Adipose tissue (tissue), 3 donors: ENCODE results near the gene AMH. TPM values are rescaled to one million over a fixed set of nuclear protein-coding genes. Genes with fewer than 3 reads are reported as not detected.

Source experiments
- H3K27ac ChIP-seq: one replicate; pipeline ENCODE4 v1.5.1; 2013; ENCODE audit warnings: low read depth, low read length
- WGBS, 3 donors: extraction: QIAGEN DNeasy Blood & Tissue Kit; methylation state at CpG; one replicate each; pipeline ENCODE4 v1.1.7; 2013; 5-methylcytosine and 5-hydroxymethylcytosine counted together
- polyA plus RNA-seq, 3 donors: library from polyadenylated mRNA; stranded (reverse); fragments of 200-250 nt; gene quantifications; one replicate each; pipeline ENCODE4 v1.2.3, GENCODE V29; 2013
- donor health status: healthy with polysubstance abuse.
- donor health status: Bipolar disorder and iron deficiency.
- donor health status: healthy.

Gene AMH
- polyA plus RNA-seq, 3 donors, result 0.45 to 0.67 (median 0.59) TPM

GRCh38 chr19:2254064-2254872, 5.1 kb downstream of the AMH start:
- H3K27ac ChIP-seq, result no peak overlapping the region
- 68 to 77% (median 74%) methylated on average over 20 of the region's 20 CpGs for WGBS, 3 donors

GRCh38 chr19:2255112-2255845, 6.2 kb downstream of the AMH start:
- no peak overlapping the region for H3K27ac ChIP-seq
- 88 to 93% (median 91%) methylated on average over 14 to 16 of the region's 16 CpGs for WGBS, 3 donors

- H3K27ac ChIP-seq, result no peak within 1 kb of the TSS
- WGBS, 3 donors, result 67 to 75% (median 72%) methylated on average over 22 to 24 of the region's 24 CpGs
These were observed 7.0 kb downstream of the AMH start, which contains the start of gene JSRP1 for GRCh38 chr19:2255982-2256685. Gene JSRP1, minus strand, starts transcription at chr19:2256417. Its CDS starts 1,103 bp downstream, at chr19:2255314.

- WGBS, 3 donors, result 83 to 86% (median 85%) methylated on average over 5 of the region's 5 CpGs
- no peak overlapping the region for H3K27ac ChIP-seq
These were observed 10.2 kb downstream of the AMH start for GRCh38 chr19:2259336-2259735.

GRCh38 chr19:2260341-2260805, 11.2 kb downstream of the AMH start:
- 73 to 81% (median 73%) methylated on average over 11 of the region's 11 CpGs for WGBS, 3 donors
- no peak overlapping the region for H3K27ac ChIP-seq

- 61 to 72% (median 69%) methylated on average over 7 of the region's 7 CpGs for WGBS, 3 donors
- no peak overlapping the region for H3K27ac ChIP-seq
These were observed 12.5 kb downstream of the AMH start for GRCh38 chr19:2261438-2262172.

GRCh38 chr19:2266183-2266993, 17.3 kb downstream of the AMH start:
- no peak overlapping the region for H3K27ac ChIP-seq
- WGBS, 3 donors, result 30 to 47% (median 32%) methylated on average over 18 of the region's 18 CpGs

- no peak overlapping the region for H3K27ac ChIP-seq
- WGBS, 3 donors, result 77 to 85% (median 79%) methylated on average over 4 of the region's 4 CpGs
These were observed 19.3 kb downstream of the AMH start for GRCh38 chr19:2268480-2268830.

GRCh38 chr19:2268861-2269243, 19.7 kb downstream of the AMH start:
- no peak overlapping the region for H3K27ac ChIP-seq
- WGBS, 3 donors, result 1 to 3% (median 2%) methylated on average over 19 of the region's 19 CpGs

- 0 to 1% (median 0%) methylated on average over 85 to 103 of the region's 103 CpGs for WGBS, 3 donors
- peak overlapping the region; percentile 85 for H3K27ac ChIP-seq
These were observed 20.4 kb downstream of the AMH start for GRCh38 chr19:2269244-2270156.

GRCh38 chr19:2270157-2270422, 21.0 kb downstream of the AMH start:
- peak overlapping the region; percentile 85 for H3K27ac ChIP-seq
- 0 to 1% (median 1%) methylated on average over 24 to 30 of the region's 30 CpGs for WGBS, 3 donors

- 0% methylated on average over 71 to 88 of the region's 88 CpGs for WGBS, 3 donors
- H3K27ac ChIP-seq, result peak overlapping the region; percentile 85
These were observed 21.5 kb downstream of the AMH start for GRCh38 chr19:2270423-2271233.

- H3K27ac ChIP-seq, result peak overlapping the region; percentile 48
- WGBS, 3 donors, result 17 to 26% (median 25%) methylated on average over 41 to 43 of the region's 43 CpGs
These were observed 22.3 kb downstream of the AMH start for GRCh38 chr19:2271234-2272103.

GRCh38 chr19:2273356-2274184, 24.4 kb downstream of the AMH start:
- no peak overlapping the region for H3K27ac ChIP-seq
- WGBS, 3 donors, result 7 to 13% (median 11%) methylated on average over 36 to 45 of the region's 45 CpGs
